GM12878 (cell line): Measurements from ENCODE around the gene INPP4B.

Source experiments
- CBX3 ChIP-seq: fragments of 200-600 bp; sonication (generic); IDR thresholded peaks from 2 replicates; pipeline ENCODE4 v1.6.1; 2016; ENCODE audit warnings: low read depth, borderline replicate concordance
- CTCF ChIP-seq, 3 experiments: IDR thresholded peaks in 2 of 3; conservative IDR thresholded peaks in 1 of 3; 2 replicates each; pipeline ENCODE4 v1.5.1; 2011; ENCODE audit warnings: low read depth in 3 of 3, low read length in 3 of 3, mild to moderate bottlenecking in 3 of 3, control low read depth in 2 of 3, moderate library complexity in 2 of 3, inconsistent platforms in 1 of 3, mixed read lengths in 1 of 3; ENCODE audit not compliant: control insufficient read depth in 2 of 3, insufficient read depth in 1 of 3; ENCODE audit errors: extremely low read depth in 1 of 3
- EP300 ChIP-seq, 2 experiments: fragments of 150-350 bp in 1 of 2; IDR thresholded peaks; 2 replicates each; pipeline ENCODE4 v1.6.1; 2011 to 2012; ENCODE audit warnings: low read depth in 2 of 2, low read length in 2 of 2, borderline replicate concordance in 1 of 2, improper control_type of control experiment in 1 of 2, inconsistent platforms in 1 of 2; ENCODE audit not compliant: control insufficient read depth in 1 of 2
- IKZF1 ChIP-seq: fragments of 450-650 bp; conservative IDR thresholded peaks from 2 replicates; pipeline ENCODE4 v1.6.1; 2017; ENCODE audit warnings: antibody characterized with exemption, mild to moderate bottlenecking
- MTA2 ChIP-seq: fragments of 450-650 bp; IDR thresholded peaks from 2 replicates; pipeline ENCODE4 v1.6.1; 2016; ENCODE audit warnings: low read depth, mild to moderate bottlenecking, moderate library complexity
- POLR2A ChIP-seq: IDR thresholded peaks from 2 replicates; pipeline ENCODE4 v1.6.1; 2011; ENCODE audit warnings: low read depth, mild to moderate bottlenecking, low read length
- TAF1 ChIP-seq: IDR thresholded peaks from 2 replicates; pipeline ENCODE4 v1.6.1; 2011; ENCODE audit warnings: mild to moderate bottlenecking, low read depth, low read length, borderline replicate concordance
- TARDBP ChIP-seq: IDR thresholded peaks from 2 replicates; pipeline ENCODE4 v1.6.1; 2016; ENCODE audit warnings: borderline replicate concordance
- USF2 ChIP-seq: IDR thresholded peaks from 2 replicates; pipeline ENCODE4 v1.6.1; 2011; ENCODE audit warnings: low read depth, low read length, improper control_type of control experiment, borderline replicate concordance
- ZNF274 ChIP-seq: IDR thresholded peaks from one replicate; pipeline ENCODE4 v1.8.0; 2011; ENCODE audit not compliant: insufficient read length, insufficient read depth

- TF ChIP-seq CBX3 (no peak), MTA2 (no peak), CTCF (IDR thresholded peaks at IDR 0.05 in 2 of 3, conservative IDR thresholded peaks at IDR 0.05 in 1 of 3; ENCODE audit: control insufficient read depth in 2 of 3, extremely low read depth in 1 of 3, insufficient read depth in 1 of 3, low read depth in 3 of 3, low read length in 3 of 3) (no peak), TARDBP (no peak), USF2 (no peak), EP300 (IDR thresholded peaks at IDR 0.05; ENCODE audit: borderline replicate concordance in 1 of 2, control insufficient read depth in 1 of 2, low read depth in 2 of 2, low read length in 2 of 2) (no peak), TAF1 (no peak), ZNF274 (no peak), POLR2A (no peak), IKZF1 (no peak)
Observed at GRCh38 chr4:142535009-142535408, 311.1 kb downstream of the INPP4B start.
